Measurements from ENCODE around the gene LRRC25.

The LRRC25 gene

DNA sequence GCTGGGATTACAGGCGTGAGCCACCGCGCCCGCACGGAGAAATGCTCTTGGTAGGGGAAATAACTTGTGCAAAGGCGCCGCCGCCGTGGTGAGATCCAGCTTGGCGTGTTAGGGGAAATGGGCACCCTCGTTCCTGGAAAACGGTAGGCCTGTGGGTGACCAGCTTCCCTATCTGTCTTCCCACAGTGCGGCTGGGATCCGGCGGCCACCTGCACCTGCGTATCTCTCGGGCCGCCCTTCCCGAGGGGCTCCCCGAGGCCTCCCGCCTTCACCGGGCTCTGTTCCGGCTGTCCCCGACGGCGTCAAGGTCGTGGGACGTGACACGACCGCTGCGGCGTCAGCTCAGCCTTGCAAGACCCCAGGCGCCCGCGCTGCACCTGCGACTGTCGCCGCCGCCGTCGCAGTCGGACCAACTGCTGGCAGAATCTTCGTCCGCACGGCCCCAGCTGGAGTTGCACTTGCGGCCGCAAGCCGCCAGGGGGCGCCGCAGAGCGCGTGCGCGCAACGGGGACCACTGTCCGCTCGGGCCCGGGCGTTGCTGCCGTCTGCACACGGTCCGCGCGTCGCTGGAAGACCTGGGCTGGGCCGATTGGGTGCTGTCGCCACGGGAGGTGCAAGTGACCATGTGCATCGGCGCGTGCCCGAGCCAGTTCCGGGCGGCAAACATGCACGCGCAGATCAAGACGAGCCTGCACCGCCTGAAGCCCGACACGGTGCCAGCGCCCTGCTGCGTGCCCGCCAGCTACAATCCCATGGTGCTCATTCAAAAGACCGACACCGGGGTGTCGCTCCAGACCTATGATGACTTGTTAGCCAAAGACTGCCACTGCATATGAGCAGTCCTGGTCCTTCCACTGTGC, 9.1 kb downstream of the LRRC25 start (continued):
- TF ChIP-seq ZFP41 (tag by site-specific recombination; IDR thresholded peaks at IDR 0.05; ENCODE audit: borderline replicate concordance) (no peak), WT1 (tag by site-specific recombination; IDR thresholded peaks at IDR 0.05) (no peak), ZNF658 (tag by site-specific recombination; IDR thresholded peaks at IDR 0.05) (no peak), REPIN1 (tag by site-specific recombination; IDR thresholded peaks at IDR 0.05; ENCODE audit: low read depth) (no peak), ZNF76 (tag by site-specific recombination; IDR thresholded peaks at IDR 0.05; ENCODE audit: borderline replicate concordance, low read depth) (peak; percentile 50; the same call in 1 of the 2 replicates), ZNF843 (tag by site-specific recombination; IDR thresholded peaks at IDR 0.05) (peak; percentile 14; the same call in 1 of the 2 replicates), ZNF610 (tag by site-specific recombination; IDR thresholded peaks at IDR 0.05; ENCODE audit: borderline replicate concordance) (no peak), ZXDB (tag by site-specific recombination; IDR thresholded peaks at IDR 0.05) (peak; percentile 49; the same call in 1 of the 2 replicates), ZFP69B (tag by site-specific recombination; IDR thresholded peaks at IDR 0.05) (peak; percentile 75; the same call in 1 of the 2 replicates), ZFP3 (tag by site-specific recombination; IDR thresholded peaks at IDR 0.05; ENCODE audit: low read depth) (no peak), ZNF549 (tag by site-specific recombination; IDR thresholded peaks at IDR 0.05) (no peak), MYNN (tag by site-specific recombination; IDR thresholded peaks at IDR 0.05; ENCODE audit: borderline replicate concordance) (no peak), BCL11B (tag by site-specific recombination; IDR thresholded peaks at IDR 0.05; ENCODE audit: low read depth) (peak; percentile 34; the same call in 1 of the 2 replicates), HOXD13 (CRISPR knock-in tag; IDR thresholded peaks at IDR 0.05; ENCODE audit: borderline replicate concordance) (no peak), GLIS1 (tag by site-specific recombination; IDR thresholded peaks at IDR 0.05) (peak; percentile 53), ZBTB20 (tag by site-specific recombination; IDR thresholded peaks at IDR 0.05) (peak; percentile 58), ZSCAN30 (tag by site-specific recombination; IDR thresholded peaks at IDR 0.05) (peak; percentile 66), ZNF121 (tag by site-specific recombination; IDR thresholded peaks at IDR 0.05) (no peak), ZEB2 (tag by site-specific recombination; IDR thresholded peaks at IDR 0.05) (peak; percentile 81), ZNF677 (tag by site-specific recombination; IDR thresholded peaks at IDR 0.05) (no peak), ZNF335 (tag by site-specific recombination; conservative IDR thresholded peaks at IDR 0.05) (no peak), ZNF223 (tag by site-specific recombination; IDR thresholded peaks at IDR 0.05) (peak; percentile 86; the same call in 1 of the 2 replicates), ZNF501 (tag by site-specific recombination; IDR thresholded peaks at IDR 0.05) (0 out of 2 replicates have a peak, but pooled peaks have one; percentile 41), ZNF2 (tag by site-specific recombination; IDR thresholded peaks at IDR 0.05) (peak; percentile 93), ZNF560 (tag by site-specific recombination; IDR thresholded peaks at IDR 0.05; ENCODE audit: borderline replicate concordance) (peak; percentile 70; the same call in 1 of the 2 replicates)
- TF ChIP-seq, protein P1, sequence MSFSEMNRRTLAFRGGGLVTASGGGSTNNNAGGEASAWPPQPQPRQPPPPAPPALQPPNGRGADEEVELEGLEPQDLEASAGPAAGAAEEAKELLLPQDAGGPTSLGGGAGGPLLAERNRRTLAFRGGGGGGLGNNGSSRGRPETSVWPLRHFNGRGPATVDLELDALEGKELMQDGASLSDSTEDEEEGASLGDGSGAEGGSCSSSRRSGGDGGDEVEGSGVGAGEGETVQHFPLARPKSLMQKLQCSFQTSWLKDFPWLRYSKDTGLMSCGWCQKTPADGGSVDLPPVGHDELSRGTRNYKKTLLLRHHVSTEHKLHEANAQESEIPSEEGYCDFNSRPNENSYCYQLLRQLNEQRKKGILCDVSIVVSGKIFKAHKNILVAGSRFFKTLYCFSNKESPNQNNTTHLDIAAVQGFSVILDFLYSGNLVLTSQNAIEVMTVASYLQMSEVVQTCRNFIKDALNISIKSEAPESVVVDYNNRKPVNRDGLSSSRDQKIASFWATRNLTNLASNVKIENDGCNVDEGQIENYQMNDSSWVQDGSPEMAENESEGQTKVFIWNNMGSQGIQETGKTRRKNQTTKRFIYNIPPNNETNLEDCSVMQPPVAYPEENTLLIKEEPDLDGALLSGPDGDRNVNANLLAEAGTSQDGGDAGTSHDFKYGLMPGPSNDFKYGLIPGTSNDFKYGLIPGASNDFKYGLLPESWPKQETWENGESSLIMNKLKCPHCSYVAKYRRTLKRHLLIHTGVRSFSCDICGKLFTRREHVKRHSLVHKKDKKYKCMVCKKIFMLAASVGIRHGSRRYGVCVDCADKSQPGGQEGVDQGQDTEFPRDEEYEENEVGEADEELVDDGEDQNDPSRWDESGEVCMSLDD (tag by site-specific recombination; IDR thresholded peaks at IDR 0.05) = peak; percentile 22; the same call in 1 of the 2 replicates
- TF ChIP-seq, protein P2, sequence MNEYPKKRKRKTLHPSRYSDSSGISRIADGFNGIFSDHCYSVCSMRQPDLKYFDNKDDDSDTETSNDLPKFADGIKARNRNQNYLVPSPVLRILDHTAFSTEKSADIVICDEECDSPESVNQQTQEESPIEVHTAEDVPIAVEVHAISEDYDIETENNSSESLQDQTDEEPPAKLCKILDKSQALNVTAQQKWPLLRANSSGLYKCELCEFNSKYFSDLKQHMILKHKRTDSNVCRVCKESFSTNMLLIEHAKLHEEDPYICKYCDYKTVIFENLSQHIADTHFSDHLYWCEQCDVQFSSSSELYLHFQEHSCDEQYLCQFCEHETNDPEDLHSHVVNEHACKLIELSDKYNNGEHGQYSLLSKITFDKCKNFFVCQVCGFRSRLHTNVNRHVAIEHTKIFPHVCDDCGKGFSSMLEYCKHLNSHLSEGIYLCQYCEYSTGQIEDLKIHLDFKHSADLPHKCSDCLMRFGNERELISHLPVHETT (tag by site-specific recombination; IDR thresholded peaks at IDR 0.05) = no peak
- TF ChIP-seq, protein P3, sequence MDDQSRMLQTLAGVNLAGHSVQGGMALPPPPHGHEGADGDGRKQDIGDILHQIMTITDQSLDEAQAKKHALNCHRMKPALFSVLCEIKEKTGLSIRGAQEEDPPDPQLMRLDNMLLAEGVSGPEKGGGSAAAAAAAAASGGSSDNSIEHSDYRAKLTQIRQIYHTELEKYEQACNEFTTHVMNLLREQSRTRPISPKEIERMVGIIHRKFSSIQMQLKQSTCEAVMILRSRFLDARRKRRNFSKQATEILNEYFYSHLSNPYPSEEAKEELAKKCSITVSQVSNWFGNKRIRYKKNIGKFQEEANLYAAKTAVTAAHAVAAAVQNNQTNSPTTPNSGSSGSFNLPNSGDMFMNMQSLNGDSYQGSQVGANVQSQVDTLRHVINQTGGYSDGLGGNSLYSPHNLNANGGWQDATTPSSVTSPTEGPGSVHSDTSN (CRISPR knock-in tag; IDR thresholded peaks at IDR 0.05) = peak; percentile 79; the same call in 1 of the 2 replicates
- TF ChIP-seq, protein P4, sequence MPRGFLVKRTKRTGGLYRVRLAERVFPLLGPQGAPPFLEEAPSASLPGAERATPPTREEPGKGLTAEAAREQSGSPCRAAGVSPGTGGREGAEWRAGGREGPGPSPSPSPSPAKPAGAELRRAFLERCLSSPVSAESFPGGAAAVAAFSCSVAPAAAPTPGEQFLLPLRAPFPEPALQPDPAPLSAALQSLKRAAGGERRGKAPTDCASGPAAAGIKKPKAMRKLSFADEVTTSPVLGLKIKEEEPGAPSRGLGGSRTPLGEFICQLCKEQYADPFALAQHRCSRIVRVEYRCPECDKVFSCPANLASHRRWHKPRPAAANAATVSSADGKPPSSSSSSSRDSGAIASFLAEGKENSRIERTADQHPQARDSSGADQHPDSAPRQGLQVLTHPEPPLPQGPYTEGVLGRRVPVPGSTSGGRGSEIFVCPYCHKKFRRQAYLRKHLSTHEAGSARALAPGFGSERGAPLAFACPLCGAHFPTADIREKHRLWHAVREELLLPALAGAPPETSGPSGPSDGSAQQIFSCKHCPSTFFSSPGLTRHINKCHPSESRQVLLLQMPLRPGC (tag by site-specific recombination; IDR thresholded peaks at IDR 0.05) = no peak
- TF ChIP-seq, protein P5, sequence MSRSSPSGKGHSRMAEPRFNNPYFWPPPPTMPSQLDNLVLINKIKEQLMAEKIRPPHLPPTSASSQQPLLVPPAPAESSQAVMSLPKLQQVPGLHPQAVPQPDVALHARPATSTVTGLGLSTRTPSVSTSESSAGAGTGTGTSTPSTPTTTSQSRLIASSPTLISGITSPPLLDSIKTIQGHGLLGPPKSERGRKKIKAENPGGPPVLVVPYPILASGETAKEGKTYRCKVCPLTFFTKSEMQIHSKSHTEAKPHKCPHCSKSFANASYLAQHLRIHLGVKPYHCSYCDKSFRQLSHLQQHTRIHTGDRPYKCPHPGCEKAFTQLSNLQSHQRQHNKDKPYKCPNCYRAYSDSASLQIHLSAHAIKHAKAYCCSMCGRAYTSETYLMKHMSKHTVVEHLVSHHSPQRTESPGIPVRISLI (tag by site-specific recombination; IDR thresholded peaks at IDR 0.05) = no peak
- TF ChIP-seq, protein P6, sequence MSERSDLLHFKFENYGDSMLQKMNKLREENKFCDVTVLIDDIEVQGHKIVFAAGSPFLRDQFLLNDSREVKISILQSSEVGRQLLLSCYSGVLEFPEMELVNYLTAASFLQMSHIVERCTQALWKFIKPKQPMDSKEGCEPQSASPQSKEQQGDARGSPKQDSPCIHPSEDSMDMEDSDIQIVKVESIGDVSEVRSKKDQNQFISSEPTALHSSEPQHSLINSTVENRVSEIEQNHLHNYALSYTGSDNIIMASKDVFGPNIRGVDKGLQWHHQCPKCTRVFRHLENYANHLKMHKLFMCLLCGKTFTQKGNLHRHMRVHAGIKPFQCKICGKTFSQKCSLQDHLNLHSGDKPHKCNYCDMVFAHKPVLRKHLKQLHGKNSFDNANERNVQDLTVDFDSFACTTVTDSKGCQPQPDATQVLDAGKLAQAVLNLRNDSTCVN (tag by site-specific recombination; optimal IDR thresholded peaks at IDR 0.05) = peak; percentile 100

Data from HEK293 (cell line).